HEK293T (cell line): ENCODE results near the gene CNBD2.
"Not testable (repeated sequence)": the region's sequence is repeated elsewhere in the genome, so short reads cannot be mapped to it uniquely, and the experiment has no call there.

ENCODE experiments used
- CTCF ChIA-PET: fragments of 350-600 bp; formaldehyde crosslinking; extraction: SDS; loops from one replicate; lab custom pipeline; 2021; ENCODE audit warnings: antibody characterized with exemption, inconsistent platforms; lab: Yijun Ruan, JAX
- POLR2A ChIA-PET: fragments of 350-600 bp; formaldehyde crosslinking; extraction: SDS; loops from one replicate; lab custom pipeline; 2020; ENCODE audit warnings: antibody characterized with exemption, inconsistent platforms; lab: Yijun Ruan, JAX
- DNase-seq: peaks from one replicate; pipeline ENCODE4 v3.0.0; 2012; ENCODE audit warnings: mixed read lengths; ENCODE audit errors: extremely low spot score
- ARNT ChIP-seq: fragments of 450-650 bp; IDR thresholded peaks from 2 replicates; pipeline ENCODE4 v1.6.1; 2017; ENCODE audit warnings: mild to moderate bottlenecking
- BHLHE40 ChIP-seq: fragments of 450-650 bp; IDR thresholded peaks from 2 replicates; pipeline ENCODE4 v1.6.1; 2016; ENCODE audit warnings: mild to moderate bottlenecking, moderate library complexity, borderline replicate concordance
- CTBP1 ChIP-seq: fragments of 450-650 bp; IDR thresholded peaks from 2 replicates; pipeline ENCODE4 v1.6.1; 2016; ENCODE audit warnings: borderline replicate concordance
- ELF4 ChIP-seq: fragments of 450-650 bp; IDR thresholded peaks from 2 replicates; pipeline ENCODE4 v1.6.1; 2017; ENCODE audit warnings: antibody characterized with exemption
- FOXA1 ChIP-seq: fragments of 450-650 bp; IDR thresholded peaks from 2 replicates; pipeline ENCODE4 v1.6.1; 2016; ENCODE audit warnings: mild to moderate bottlenecking
- FOXK2 ChIP-seq: fragments of 450-650 bp; IDR thresholded peaks from 2 replicates; pipeline ENCODE4 v1.6.1; 2016; ENCODE audit warnings: mild to moderate bottlenecking
- FOXM1 ChIP-seq: fragments of 450-650 bp; IDR thresholded peaks from 2 replicates; pipeline ENCODE4 v1.6.1; 2017; ENCODE audit warnings: mild to moderate bottlenecking, borderline replicate concordance
- HDGF ChIP-seq: fragments of 450-650 bp; IDR thresholded peaks from 2 replicates; pipeline ENCODE4 v1.6.1; 2017; ENCODE audit warnings: antibody characterized with exemption, borderline replicate concordance
- L3MBTL2 ChIP-seq: fragments of 450-650 bp; conservative IDR thresholded peaks from 2 replicates; pipeline ENCODE4 v1.6.1; 2016; ENCODE audit warnings: mild to moderate bottlenecking
- LEF1 ChIP-seq: fragments of 450-650 bp; IDR thresholded peaks from 2 replicates; pipeline ENCODE4 v1.6.1; 2017; ENCODE audit warnings: mild to moderate bottlenecking, borderline replicate concordance
- NFRKB ChIP-seq: fragments of 450-650 bp; IDR thresholded peaks from 2 replicates; pipeline ENCODE4 v1.6.1; 2016; ENCODE audit warnings: mild to moderate bottlenecking, moderate library complexity
- PKNOX1 ChIP-seq: fragments of 450-650 bp; IDR thresholded peaks from 2 replicates; pipeline ENCODE4 v1.6.1; 2016
- SP1 ChIP-seq: fragments of 450-650 bp; IDR thresholded peaks from 2 replicates; pipeline ENCODE4 v1.6.1; 2017
- SUZ12 ChIP-seq: fragments of 450-650 bp; IDR thresholded peaks from 2 replicates; pipeline ENCODE4 v1.6.1; 2016; ENCODE audit warnings: mild to moderate bottlenecking
- TARDBP ChIP-seq: fragments of 450-650 bp; IDR thresholded peaks from 2 replicates; pipeline ENCODE4 v1.6.1; 2016
- ZNF384 ChIP-seq: fragments of 450-650 bp; IDR thresholded peaks from 2 replicates; pipeline ENCODE4 v1.6.1; 2016

CNBD2 gene

GRCh38 chr20:35953387-35954199, 14.8 kb upstream of the CNBD2 start:
- DNase-seq = peak; percentile 45
- POLR2A ChIA-PET = interaction anchor here (0.6 to 2.6 kb wide), 40 partner anchors 8 to 1244 kb away, joined by 3 to 16 read pairs (median 4); partner anchors contain the start of genes AAR2, RBM39 and SPAG4
- TF ChIP-seq L3MBTL2 (no peak), BHLHE40 (no peak), ELF4 (no peak), ZNF384 (no peak), LEF1 (no peak), FOXK2 (no peak), NFRKB (no peak), CTBP1 (no peak), TARDBP (no peak)
- CTCF ChIA-PET = interaction anchor here (0.6 to 2.3 kb wide), 21 partner anchors 11 to 334 kb away, joined by 3 to 18 read pairs (median 4); partner anchors contain the start of genes CNBD2 and PHF20

- CTCF ChIA-PET = interaction anchor here (0.6 to 2.3 kb wide), 22 partner anchors 10 to 335 kb away, joined by 3 to 18 read pairs (median 4); partner anchors contain the start of genes CNBD2 and PHF20
- TF ChIP-seq ARNT (no peak; the same call in 1 of the 2 replicates), ELF4 (peak; percentile 81), HDGF (no peak), PKNOX1 (peak; percentile 47; the same call in 1 of the 2 replicates), TARDBP (no peak), LEF1 (no peak), FOXK2 (no peak), ZNF384 (no peak), L3MBTL2 (peak; percentile 71), SP1 (no peak), CTBP1 (peak; percentile 86), NFRKB (no peak)
- POLR2A ChIA-PET = interaction anchor here (0.6 to 2.6 kb wide), 42 partner anchors 8 to 1245 kb away, joined by 3 to 16 read pairs (median 4); partner anchors contain the start of genes AAR2, RBM39 and SPAG4
- peak; percentile 95 for DNase-seq
Measured at GRCh38 chr20:35954200-35954906, 14.0 kb upstream of the CNBD2 start, which contains the start of gene SCAND1. TSS of gene SCAND1 (minus strand) at chr20:35954502. CDS start at chr20:35954284, 218 bp downstream.

GRCh38 chr20:35954907-35955251, 13.5 kb upstream of the CNBD2 start:
- ChIA-PET CTCF (interaction anchor here (0.7 to 2.3 kb wide), 16 partner anchors 9 to 337 kb away, joined by 3 to 18 read pairs (median 4); partner anchors contain the start of gene CNBD2), POLR2A (interaction anchor here (0.9 to 2.6 kb wide), 31 partner anchors 8 to 415 kb away, joined by 3 to 16 read pairs (median 4); partner anchors contain the start of genes AAR2, RBM39 and SPAG4)
- DNase-seq = no peak
- TF ChIP-seq L3MBTL2 (peak; percentile 20; the same call in 1 of the 2 replicates), FOXM1 (no peak)

GRCh38 chr20:35956616-35957015, 11.8 kb upstream of the CNBD2 start:
- no peak for DNase-seq
- ChIA-PET CTCF (no interaction called here), POLR2A (interaction anchor here (1.3 kb wide), 1 partner anchor 11 kb away, joined by 3 read pairs; no protein-coding TSS in a partner anchor)
- TF ChIP-seq FOXA1 (no peak), FOXK2 (no peak), NFRKB (no peak)

GRCh38 chr20:35959291-35959690, 9.1 kb upstream of the CNBD2 start:
- CTCF ChIA-PET = not testable (repeated sequence)
- POLR2A ChIA-PET = interaction anchor here (1.6 kb wide), 1 partner anchor 9 kb away, joined by 4 read pairs; the partner anchor contains the start of gene CNBD2

GRCh38 chr20:35963878-35964277, 4.5 kb upstream of the CNBD2 start:
- ChIA-PET POLR2A (interaction anchor here (3.2 kb wide), 1 partner anchor 9 kb away, joined by 16 read pairs; the partner anchor contains the start of gene SCAND1), CTCF (interaction anchor here (3.8 kb wide), 1 partner anchor 10 kb away, joined by 18 read pairs; the partner anchor contains the start of gene SCAND1)
- TF ChIP-seq ZNF384 = no peak

More at GRCh38 chr20:35959291-35959690, 9.1 kb upstream of the CNBD2 start:
- not testable (repeated sequence) for DNase-seq

GRCh38 chr20:35968930-35969329, 540 bp downstream of the CNBD2 start:
- DNase-seq = no peak
- TF ChIP-seq TARDBP (no peak), FOXK2 (no peak), FOXM1 (no peak), SUZ12 (no peak), SP1 (no peak), FOXA1 (no peak), CTBP1 (no peak), ZNF384 (no peak), BHLHE40 (no peak), HDGF (no peak), NFRKB (no peak), L3MBTL2 (no peak), PKNOX1 (no peak), ELF4 (no peak), LEF1 (no peak)
- POLR2A ChIA-PET = interaction anchor here (0.8 kb wide), 2 partner anchors 9 to 16 kb away, joined by 3 to 4 read pairs; no protein-coding TSS in a partner anchor
- CTCF ChIA-PET = interaction anchor here (1.8 kb wide), 1 partner anchor 14 kb away, joined by 10 read pairs; the partner anchor contains the start of gene SCAND1

More at GRCh38 chr20:35963878-35964277, 4.5 kb upstream of the CNBD2 start:
- DNase-seq = no peak
